H1 (cell line): ENCODE data around the gene BZW2. TPM values are rescaled to one million over a fixed set of nuclear protein-coding genes. Genes with fewer than 3 reads are reported as not detected.

Experiments used
- CTCF ChIA-PET: fragments of 300-600 bp; sonication (Branson Sonifier 250); formaldehyde crosslinking; loops from one replicate; lab custom pipeline; 2021; ENCODE audit not compliant: partially characterized antibody; lab: Charles Lee
- POLR2A ChIA-PET: fragments of 300-600 bp; sonication (Branson Sonifier 250); formaldehyde crosslinking; loops from one replicate; lab custom pipeline; 2021; ENCODE audit warnings: inconsistent platforms; ENCODE audit not compliant: partially characterized antibody; lab: Charles Lee
- DNase-seq, 2 experiments: peaks; one replicate each; pipeline versions ENCODE4 v3.0.0 to v3.0.0-alpha.2; 2010 to 2022; ENCODE audit warnings: low spot score in 2 of 2, low read depth in 1 of 2, mixed read lengths in 1 of 2
- FAIRE-seq: peaks from 2 replicates; lab custom pipeline; 2011; peaks lifted over from hg19 to GRCh38; lab: Jason Lieb, UNC
- H2AFZ ChIP-seq: 2 replicates; pipeline ENCODE4 v1.8.1; 2012; ENCODE audit warnings: low read length, inconsistent platforms
- H2AK5ac ChIP-seq: 2 replicates; pipeline ENCODE4 v1.6.1; 2013; ENCODE audit warnings: low read depth, low read length
- H2BK120ac ChIP-seq: replicated peaks from 2 replicates; pipeline ENCODE3; 2013; ENCODE audit warnings: low read depth, low read length, inconsistent platforms
- H2BK12ac ChIP-seq: 2 replicates; pipeline ENCODE4 v1.6.1; 2013; ENCODE audit warnings: low read depth, low read length
- H2BK15ac ChIP-seq: 2 replicates; pipeline ENCODE4 v1.6.1; 2013; ENCODE audit warnings: low read length
- H2BK20ac ChIP-seq: 2 replicates; pipeline ENCODE4 v1.6.1; 2013; ENCODE audit warnings: low read length
- H2BK5ac ChIP-seq: 2 replicates; pipeline ENCODE4 v1.6.1; 2013; ENCODE audit warnings: low read depth, low read length
- H3K14ac ChIP-seq: 2 replicates; pipeline ENCODE4 v1.6.1; 2013; ENCODE audit warnings: inconsistent platforms; ENCODE audit not compliant: insufficient read length
- H3K18ac ChIP-seq: 2 replicates; pipeline ENCODE4 v1.6.1; 2013; ENCODE audit warnings: low read length; ENCODE audit errors: extremely low read depth
- H3K23ac ChIP-seq: 2 replicates; pipeline ENCODE4 v1.6.1; 2013; ENCODE audit warnings: inconsistent platforms; ENCODE audit not compliant: insufficient read length
- H3K23me2 ChIP-seq: 2 replicates; pipeline ENCODE4 v1.6.1; 2013; ENCODE audit warnings: low read depth, low read length
- H3K27ac ChIP-seq: 2 replicates; pipeline ENCODE4 v1.6.1; 2011; ENCODE audit warnings: low read depth, low read length, inconsistent platforms
- H3K27me3 ChIP-seq, 4 experiments: replicated peaks in 1 of 4; 1 replicate in 1 of 4; 2 replicates in 3 of 4; pipeline versions ENCODE4 v1.6.1 to v1.8.1; 2011 to 2013; ENCODE audit warnings: low read length in 3 of 4, mild to moderate bottlenecking in 3 of 4, inconsistent platforms in 2 of 4, mixed read lengths in 2 of 4, moderate library complexity in 1 of 4; ENCODE audit not compliant: control insufficient read depth in 3 of 4, insufficient read depth in 3 of 4; ENCODE audit errors: extremely low read depth in 1 of 4
- H3K36me3 ChIP-seq, 4 experiments: 2 replicates each; pipeline versions ENCODE4 v1.6.1 to v1.8.1; 2011 to 2013; ENCODE audit warnings: mild to moderate bottlenecking in 4 of 4, low read length in 3 of 4, moderate library complexity in 2 of 4, control low read depth in 1 of 4, inconsistent platforms in 1 of 4; ENCODE audit not compliant: insufficient read depth in 4 of 4, control insufficient read depth in 2 of 4
- H3K4ac ChIP-seq: replicated peaks from 2 replicates; pipeline ENCODE3; 2013; ENCODE audit warnings: low read length, low read depth, mixed read lengths, inconsistent platforms; ENCODE audit not compliant: insufficient read length
- H3K4me1 ChIP-seq, 4 experiments: replicated peaks in 1 of 4; 1 replicate in 1 of 4; 2 replicates in 3 of 4; pipeline versions ENCODE4 v1.6.1 to v1.8.1; 2011 to 2013; ENCODE audit warnings: low read length in 3 of 4, inconsistent platforms in 2 of 4, mixed read lengths in 1 of 4; ENCODE audit not compliant: insufficient read depth in 4 of 4, control insufficient read depth in 3 of 4
- H3K4me2 ChIP-seq, 2 experiments: 2 replicates each; pipeline versions ENCODE4 v1.6.1 to v1.8.1; 2011 to 2013; ENCODE audit warnings: low read depth in 2 of 2, low read length in 2 of 2, control low read depth in 1 of 2, inconsistent platforms in 1 of 2, mild to moderate bottlenecking in 1 of 2; ENCODE audit not compliant: insufficient read depth in 1 of 2
- H3K4me3 ChIP-seq, 4 experiments: fragments of 200-600, 300-600 bp in 1 of 4; sonication (generic), shearing (Covaris generic), sonication (Bioruptor Twin) in 1 of 4; 2 replicates each; pipeline versions ENCODE4 v1.5.1 to v1.8.1; 2011 to 2016; ENCODE audit warnings: low read length in 4 of 4, low read depth in 3 of 4, control low read depth in 2 of 4, inconsistent platforms in 2 of 4, mild to moderate bottlenecking in 2 of 4, mixed read lengths in 1 of 4, moderate library complexity in 1 of 4; ENCODE audit not compliant: insufficient read depth in 2 of 4; ENCODE audit errors: extremely low read depth in 1 of 4
- H3K56ac ChIP-seq: replicated peaks from 2 replicates; pipeline ENCODE3; 2013; ENCODE audit warnings: low read depth, mild to moderate bottlenecking, mixed read lengths, low read length, inconsistent platforms; ENCODE audit not compliant: insufficient read length
- H3K79me1 ChIP-seq: 2 replicates; pipeline ENCODE4 v1.6.1; 2013; ENCODE audit warnings: low read depth, low read length, control low read depth
- H3K79me2 ChIP-seq, 2 experiments: 2 replicates each; pipeline versions ENCODE4 v1.6.1 to v1.8.1; 2012 to 2013; ENCODE audit warnings: low read length in 2 of 2, mild to moderate bottlenecking in 2 of 2, inconsistent platforms in 1 of 2; ENCODE audit not compliant: insufficient read depth in 2 of 2, control insufficient read depth in 1 of 2
- H3K9ac ChIP-seq, 4 experiments: replicated peaks in 1 of 4; 1 replicate in 1 of 4; 2 replicates in 3 of 4; pipeline versions ENCODE4 v1.6.1 to v1.8.1; 2011 to 2013; ENCODE audit warnings: low read depth in 3 of 4, low read length in 3 of 4, control low read depth in 2 of 4, mild to moderate bottlenecking in 2 of 4, moderate library complexity in 2 of 4, inconsistent platforms in 1 of 4; ENCODE audit errors: extremely low read depth in 1 of 4
- H3K9me3 ChIP-seq, 2 experiments: 2 replicates each; pipeline versions ENCODE4 v1.6.1 to v1.8.1; 2012 to 2013; ENCODE audit warnings: mild to moderate bottlenecking in 2 of 2, moderate library complexity in 2 of 2, control low read depth in 1 of 2, inconsistent platforms in 1 of 2, low read depth in 1 of 2, low read length in 1 of 2, mixed read lengths in 1 of 2; ENCODE audit not compliant: insufficient read depth in 2 of 2
- H4K20me1 ChIP-seq, 2 experiments: replicated peaks in 1 of 2; 2 replicates each; pipeline versions ENCODE3 to v1.8.1; 2011 to 2013; ENCODE audit warnings: inconsistent platforms in 2 of 2, low read length in 2 of 2, mild to moderate bottlenecking in 1 of 2; ENCODE audit not compliant: insufficient read depth in 2 of 2, control insufficient read depth in 1 of 2
- H4K5ac ChIP-seq: 2 replicates; pipeline ENCODE4 v1.6.1; 2013; ENCODE audit warnings: low read length, low read depth, mixed read lengths, inconsistent platforms; ENCODE audit not compliant: insufficient read length
- H4K8ac ChIP-seq: 2 replicates; pipeline ENCODE4 v1.8.0; 2013; ENCODE audit warnings: mild to moderate bottlenecking, moderate library complexity, low read length, inconsistent platforms; ENCODE audit not compliant: insufficient read depth; ENCODE audit errors: extremely low read depth
- H4K91ac ChIP-seq: replicated peaks from 2 replicates; pipeline ENCODE3; 2013; ENCODE audit warnings: low read length, mixed read lengths, inconsistent platforms; ENCODE audit not compliant: insufficient read length
- CEBPB ChIP-seq: IDR thresholded peaks from 2 replicates; pipeline ENCODE4 v1.6.1; 2012; ENCODE audit warnings: low read depth, low read length
- EP300 ChIP-seq, 2 experiments: IDR thresholded peaks; 1 replicate in 1 of 2; 2 replicates in 1 of 2; pipeline ENCODE4 v1.6.1; 2011 to 2012; ENCODE audit warnings: low read depth in 2 of 2, low read length in 2 of 2, mild to moderate bottlenecking in 2 of 2, borderline replicate concordance in 1 of 2, inconsistent platforms in 1 of 2, moderate library complexity in 1 of 2
- POU5F1 ChIP-seq: IDR thresholded peaks from 2 replicates; pipeline ENCODE4 v1.6.1; 2011; ENCODE audit warnings: low read depth, mild to moderate bottlenecking, low read length, moderate library complexity
- WGBS, 2 experiments: shearing (Covaris generic) in 1 of 2; methylation state at CpG; one replicate each; pipeline versions ENCODE4 v1.1.6 to v1.1.7; 2013 to 2015; ENCODE audit warnings: low lambda C conversion rate in 2 of 2, mixed read lengths in 2 of 2, inconsistent platforms in 1 of 2, low coverage in 1 of 2, missing lambda C conversion rate in 1 of 2; ENCODE audit not compliant: insufficient replicate concordance in 2 of 2, insufficient coverage in 1 of 2, insufficient read length in 1 of 2; ENCODE audit errors: extremely low coverage in 1 of 2, missing lambda C conversion rate in 1 of 2; 5-methylcytosine and 5-hydroxymethylcytosine counted together
- polyA plus RNA-seq, 7 experiments: library from polyadenylated mRNA; depleted of rRNA in 3 of 7; stranded (reverse) in 5 of 7; unstranded in 2 of 7; fragments of >200 nt in 5 of 7; fragments of 200-250 nt in 2 of 7; gene quantifications; 1 replicate in 5 of 7; 2 replicates in 1 of 7; 4 replicates in 1 of 7; pipeline versions ENCODE4 v1.2.1 to v1.2.3, GENCODE V29; 2011 to 2013; ENCODE audit warnings: missing spikeins in 2 of 7, mixed read lengths in 2 of 7
- total RNA-seq: library from RNA; stranded (reverse); fragmentation: NEBNext Ultra II Directional; extraction: Animal tissue kit (Norgen Biotek cat#: 25700); gene quantifications from 2 replicates; pipeline ENCODE4 v1.2.1, GENCODE V29; 2021
- TF ChIP-seq, protein P1 (sequence below): IDR thresholded peaks from 2 replicates; pipeline ENCODE4 v1.6.1; 2011; ENCODE audit warnings: low read depth, mild to moderate bottlenecking, low read length; ENCODE audit not compliant: insufficient read depth
- TF ChIP-seq, protein P2 (sequence below): IDR thresholded peaks from 2 replicates; pipeline ENCODE4 v1.6.1; 2012; ENCODE audit warnings: inconsistent platforms

BZW2 gene
- total and polyA plus RNA-seq, 2 of the 8 experiments (the other 6 are each of a cell fraction or from before 2014, with no cell fraction given): 32.3 to 103 TPM

DNA sequence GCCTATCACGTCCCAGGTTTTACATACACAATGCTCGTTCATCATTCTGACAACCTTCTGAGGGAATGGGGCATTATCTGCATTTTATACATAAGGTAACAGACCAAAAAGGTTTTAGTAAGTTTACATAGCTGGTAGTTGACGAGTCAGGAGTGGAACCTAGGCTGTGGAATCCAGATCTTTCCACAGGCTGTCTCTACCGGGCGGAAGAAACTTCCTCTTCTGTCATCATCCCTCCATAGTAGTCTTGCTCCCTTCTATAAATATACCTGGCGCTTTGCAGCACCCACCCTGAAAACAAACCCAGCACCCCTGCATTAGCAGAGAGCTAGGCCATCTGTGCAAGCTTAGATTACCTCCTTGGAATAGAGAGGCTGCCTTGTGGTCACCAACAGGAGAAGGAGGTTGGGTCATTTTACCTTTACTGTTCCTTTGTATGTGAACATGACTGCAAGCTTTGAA is 108.9 kb downstream of the BZW2 start:
- Histone ChIP-seq H2BK12ac (no peak overlapping the region), H2AFZ (no peak overlapping the region), H3K9ac (no peak overlapping the region), H3K36me3 (no peaks in the 10 kb centered on the region), H3K18ac (no peak overlapping the region), H3K23me2 (peaks cover 4% of the 10 kb centered on the region; the same call in 1 of the 2 replicates), H2BK120ac (no peak overlapping the region), H3K4me1 (peaks cover 2 to 9% (median 7%) of the 10 kb centered on the region in 4 experiments; a peak in 5 of 7 replicates), H3K27ac (no peak overlapping the region), H3K27me3 (no peaks in the 10 kb centered on the region; a peak in 3 of 7 replicates), H4K20me1 (no peaks in the 10 kb centered on the region), H4K91ac (no peak overlapping the region), H2AK5ac (no peak overlapping the region), H2BK5ac (no peak overlapping the region), H3K4ac (no peak overlapping the region), H3K23ac (no peak overlapping the region), H3K79me2 (peaks cover 0 to 20% of the 10 kb centered on the region in 2 experiments; a peak in 2 of 4 replicates), H4K5ac (no peak overlapping the region), H2BK15ac (no peak overlapping the region), H3K14ac (no peak overlapping the region), H3K4me3 (peak overlapping the region; percentile 63 to 96 (median 83); a peak in 7 of 8 replicates), H3K56ac (no peak overlapping the region), H3K4me2 (peak overlapping the region; percentile 90 to 97), H3K9me3 (no peaks in the 10 kb centered on the region), H3K79me1 (no peaks in the 10 kb centered on the region), H2BK20ac (no peak overlapping the region), H4K8ac (no peak overlapping the region)
- 51% methylated on average over 6 of the region's 6 CpGs; no CpG with 5 or more reads in 1 of the 2 experiments for WGBS, 2 experiments
- no peak for FAIRE-seq
- POLR2A ChIA-PET: interaction anchor here (0.6 to 1.4 kb wide), 2 partner anchors 11 to 1069 kb away, joined by 3 to 4 read pairs; no protein-coding TSS in a partner anchor
- CTCF ChIA-PET: interaction anchor here (1.0 to 1.1 kb wide), 2 partner anchors 46 to 325 kb away, joined by 3 read pairs; no protein-coding TSS in a partner anchor
- DNase-seq: no peak
- TF ChIP-seq, protein P1, sequence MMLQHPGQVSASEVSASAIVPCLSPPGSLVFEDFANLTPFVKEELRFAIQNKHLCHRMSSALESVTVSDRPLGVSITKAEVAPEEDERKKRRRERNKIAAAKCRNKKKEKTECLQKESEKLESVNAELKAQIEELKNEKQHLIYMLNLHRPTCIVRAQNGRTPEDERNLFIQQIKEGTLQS: no peak
- TF ChIP-seq CEBPB (no peak), EP300 (IDR thresholded peaks at IDR 0.05; ENCODE audit: borderline replicate concordance in 1 of 2, low read depth in 2 of 2, low read length in 2 of 2) (no peak), POU5F1 (no peak)
- TF ChIP-seq, protein P2, sequence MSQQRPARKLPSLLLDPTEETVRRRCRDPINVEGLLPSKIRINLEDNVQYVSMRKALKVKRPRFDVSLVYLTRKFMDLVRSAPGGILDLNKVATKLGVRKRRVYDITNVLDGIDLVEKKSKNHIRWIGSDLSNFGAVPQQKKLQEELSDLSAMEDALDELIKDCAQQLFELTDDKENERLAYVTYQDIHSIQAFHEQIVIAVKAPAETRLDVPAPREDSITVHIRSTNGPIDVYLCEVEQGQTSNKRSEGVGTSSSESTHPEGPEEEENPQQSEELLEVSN: no peak
